ENCODE data around the gene ATP6V0D1.

The ATP6V0D1 gene

GRCh38 chr16:67459861-67460150 lies 21.2 kb downstream of the ATP6V0D1 start:
- Histone ChIP-seq H3K4me3 (ENCODE audit: low read depth, low read length) (no peak overlapping the region), H3K27me3 (ENCODE audit: control insufficient read depth, insufficient read depth, low read length) (no peaks in the 10 kb centered on the region), H3K4me2 (ENCODE audit: low read length) (no peak overlapping the region), H3K4me1 (peaks cover 44% of the 10 kb centered on the region), H3K36me3 (ENCODE audit: control insufficient read depth, insufficient read depth, low read length) (no peaks in the 10 kb centered on the region), H2AFZ (no peak overlapping the region), H3K79me2 (peaks cover 72% of the 10 kb centered on the region), H3K27ac (peak overlapping the region; percentile 55), H3K9me3 (ENCODE audit: control insufficient read depth, low read length) (no peaks in the 10 kb centered on the region), H3K9ac (no peak overlapping the region)
- TF ChIP-seq CTCF (IDR thresholded peaks at IDR 0.05): no peak

GRCh38 chr16:67459066-67459860 lies 21.7 kb downstream of the ATP6V0D1 start:
- peak overlapping the region; percentile 55 for H3K27ac ChIP-seq
- H3K79me2 ChIP-seq: peaks cover 71% of the 10 kb centered on the region
- TF ChIP-seq CTCF (IDR thresholded peaks at IDR 0.05): no peak
- H2AFZ ChIP-seq: no peak overlapping the region
- no peaks in the 10 kb centered on the region for H3K36me3 ChIP-seq (ENCODE audit: control insufficient read depth, insufficient read depth, low read length)
- H3K9ac ChIP-seq: no peak overlapping the region
- no peak overlapping the region for H3K4me2 ChIP-seq (ENCODE audit: low read length)
- no peaks in the 10 kb centered on the region for H3K9me3 ChIP-seq (ENCODE audit: control insufficient read depth, low read length)
- H3K4me3 ChIP-seq (ENCODE audit: low read depth, low read length): no peak overlapping the region
- peaks cover 44% of the 10 kb centered on the region for H3K4me1 ChIP-seq
- H3K27me3 ChIP-seq (ENCODE audit: control insufficient read depth, insufficient read depth, low read length): no peaks in the 10 kb centered on the region

GRCh38 chr16:67458121-67458641 lies 22.8 kb downstream of the ATP6V0D1 start:
- no peak overlapping the region for H3K4me3 ChIP-seq (ENCODE audit: low read depth, low read length)

GRCh38 chr16:67457611-67458010 lies 23.3 kb downstream of the ATP6V0D1 start:
- peaks cover 42% of the 10 kb centered on the region for H3K4me1 ChIP-seq
- no peak overlapping the region for H3K4me3 ChIP-seq (ENCODE audit: low read depth, low read length)
- peaks cover 73% of the 10 kb centered on the region for H3K79me2 ChIP-seq
- H3K4me2 ChIP-seq (ENCODE audit: low read length): peak overlapping the region; percentile 20
- H3K9ac ChIP-seq: no peak overlapping the region
- H2AFZ ChIP-seq: no peak overlapping the region
- TF ChIP-seq CTCF (IDR thresholded peaks at IDR 0.05): no peak
- peak overlapping the region; percentile 55 for H3K27ac ChIP-seq
- no peaks in the 10 kb centered on the region for H3K9me3 ChIP-seq (ENCODE audit: control insufficient read depth, low read length)
- H3K36me3 ChIP-seq (ENCODE audit: control insufficient read depth, insufficient read depth, low read length): no peaks in the 10 kb centered on the region
- H3K27me3 ChIP-seq (ENCODE audit: control insufficient read depth, insufficient read depth, low read length): no peaks in the 10 kb centered on the region

More at GRCh38 chr16:67458121-67458641, 22.8 kb downstream of the ATP6V0D1 start:
- Histone ChIP-seq H3K4me2 (ENCODE audit: low read length) (peak overlapping the region; percentile 20), H3K9ac (no peak overlapping the region), H3K9me3 (ENCODE audit: control insufficient read depth, low read length) (no peaks in the 10 kb centered on the region), H3K4me1 (peaks cover 44% of the 10 kb centered on the region), H3K27me3 (ENCODE audit: control insufficient read depth, insufficient read depth, low read length) (no peaks in the 10 kb centered on the region), H2AFZ (no peak overlapping the region), H3K79me2 (peaks cover 72% of the 10 kb centered on the region), H3K36me3 (ENCODE audit: control insufficient read depth, insufficient read depth, low read length) (no peaks in the 10 kb centered on the region), H3K27ac (peak overlapping the region; percentile 55)
- no peak for TF ChIP-seq CTCF (IDR thresholded peaks at IDR 0.05)

Measured in parathyroid adenoma (tissue), 2 donors.